Heart right ventricle (tissue), 16 donors: ENCODE data around the gene WDR90. TPM values are rescaled to one million over a fixed set of nuclear protein-coding genes. Genes with fewer than 3 reads are reported as not detected.

Source experiments
- ATAC-seq, 8 donors: fragments of 200-7000 bp; cut with Tn5 transposase; one replicate each; pipeline ENCODE4 v1.9.1; 2020; ENCODE audit warnings: mild to moderate bottlenecking in 8 of 8, moderate library complexity in 8 of 8, moderate number of reproducible peaks in 1 of 8
- DNase-seq, 2 donors: peaks; one replicate each; pipeline ENCODE4 v3.0.0-alpha.2; 2020
- H3K27ac ChIP-seq, 10 donors: fragments of 200-600 bp; sonication (generic) in 2 of 10; one replicate each; pipeline versions ENCODE4 v1.5.0 to v1.8.0; 2020 to 2022; ENCODE audit warnings: mild to moderate bottlenecking in 3 of 10
- H3K27me3 ChIP-seq, 7 donors: fragments of 200-600 bp; one replicate each; pipeline ENCODE4 v1.8.0; 2021 to 2022; ENCODE audit warnings: mild to moderate bottlenecking in 2 of 7
- H3K36me3 ChIP-seq, 9 donors: fragments of 200-600 bp; sonication (generic) in 1 of 9; one replicate each; pipeline versions ENCODE4 v1.5.0 to v1.8.0; 2020 to 2022; ENCODE audit warnings: mild to moderate bottlenecking in 2 of 9
- H3K4me1 ChIP-seq, 9 donors: fragments of 200-600 bp; sonication (generic) in 1 of 9; one replicate each; pipeline versions ENCODE4 v1.5.0 to v1.8.0; 2020 to 2022; ENCODE audit warnings: mild to moderate bottlenecking in 4 of 9
- H3K4me3 ChIP-seq, 10 donors: fragments of 200-600 bp; sonication (generic) in 2 of 10; one replicate each; pipeline versions ENCODE4 v1.5.0 to v1.8.0; 2020 to 2022; ENCODE audit warnings: mild to moderate bottlenecking in 7 of 10, moderate library complexity in 2 of 10
- H3K9me3 ChIP-seq, 11 donors: fragments of 200-600 bp in 10 of 11; sonication (generic) in 2 of 11; one replicate each; pipeline versions ENCODE4 v1.5.0 to v1.8.0; 2013 to 2022; ENCODE audit warnings: mild to moderate bottlenecking in 2 of 11, control low read depth in 1 of 11, moderate library complexity in 1 of 11
- CTCF ChIP-seq, 9 donors: fragments of 200-600 bp; sonication (generic) in 2 of 9; IDR thresholded peaks; one replicate each; pipeline versions ENCODE4 v1.5.0 to v1.8.0; 2021 to 2022; ENCODE audit warnings: antibody characterized with exemption in 9 of 9, mild to moderate bottlenecking in 5 of 9, moderate library complexity in 1 of 9
- WGBS, 2 donors: extraction: QIAGEN DNeasy Blood & Tissue Kit; methylation state at CpG; one replicate each; pipeline ENCODE4 v1.1.7; 2013; ENCODE audit warnings: inconsistent platforms in 1 of 2; 5-methylcytosine and 5-hydroxymethylcytosine counted together
- intact Hi-C, 10 donors: fragments of 100-400 bp; cut with DNase I; formaldehyde crosslinking; loops; one replicate each; pipeline versions ENCODE4 v1.11.1 to v1.14.2; 2022
- polyA plus RNA-seq, 2 donors: library from polyadenylated mRNA; stranded (reverse); fragments of 200-250 nt; gene quantifications; one replicate each; pipeline ENCODE4 v1.2.3, GENCODE V29; 2013
- total RNA-seq, 10 donors: library from RNA; stranded (reverse); fragmentation: NEBNext Ultra II Directional in 3 of 10; extraction: Animal tissue kit (Norgen Biotek cat#: 25700) in 3 of 10; gene quantifications; one replicate each; pipeline versions ENCODE4 v1.2.1 to v1.2.4, GENCODE V29; 2021 to 2023
- donor health status: Arrhythmogenic right ventricular cardiomyopathy.
- donor health status: ischemic (EF 13 %, LVEDD 7.1; RV severe dilation, severe dysfunction).
- donor health status: healthy with polysubstance abuse.
- donor health status: DM: no; HTN: yes; CAD: no.
- donor health status: DM: no; HTN: no; CAD: no.
- donor health status: ischemic (EF 25% LVEDD 6.9; RV normal size, moderate dysfunction).
- donor health status: ischemic (EF 25% LVEDD 5.7; RV mildly dilated, moderate dysfunction).
- donor health status: healthy.
- donor health status: DM: yes; HTN: yes; CAD: no.
- donor health status: Ischemic cardiomyopathy.
- donor health status: ischemic (EF 35%, LVEDD 5.7; RV mildly dilated, moderate dysfunction).
- donor health status: nonischemic (EF 11% LVEDD 7.7; RV severe dilation, severe dysfunction).
- donor health status: DM: yes; HTN: yes; CAD: no.
- donor health status: PGD.
- donor health status: ischemic (EF 29% LVEDD 5.4; RV normal size, mild dysfunction).
- donor health status: nonischemic (EF 23%, LVEDD 6.1; RV moderate dilation, normal function).

WDR90 gene
- total and polyA plus RNA-seq, 12 donors, result 7.1 to 23.8 (median 9.9) TPM

- DNase-seq (no peak), ATAC-seq (no peak)
- intact Hi-C loops, result no loop called here
- H3K9me3 ChIP-seq, result no peaks in the 10 kb centered on the region
- WGBS, 2 donors, result 93 to 94% methylated on average over 21 of the region's 21 CpGs
- no peak overlapping the region for H3K27ac ChIP-seq
- peaks cover 8 to 35% (median 25%) of the 10 kb centered on the region in 9 donors for H3K4me1 ChIP-seq
- H3K36me3 ChIP-seq, result peaks cover 0 to 51% (median 35%) of the 10 kb centered on the region in 9 donors
- peaks cover 0 to 22% (median 0%) of the 10 kb centered on the region in 7 donors for H3K27me3 ChIP-seq
- H3K4me3 ChIP-seq, result no peak overlapping the region
- TF ChIP-seq CTCF (IDR thresholded peaks at IDR 0.05), result no peak
Measured at GRCh38 chr16:672851-673250, 23.7 kb downstream of the WDR90 start.

GRCh38 chr16:673399-673991, 24.3 kb downstream of the WDR90 start:
- H3K4me1 ChIP-seq, result peaks cover 8 to 34% (median 24%) of the 10 kb centered on the region in 9 donors
- intact Hi-C loops, result no loop called here
- no peak for DNase-seq
- no peak overlapping the region for H3K4me3 ChIP-seq
- H3K27ac ChIP-seq, result peak overlapping the region in 1 of 10 donors; percentile 75
- no peak for TF ChIP-seq CTCF (IDR thresholded peaks at IDR 0.05)
- H3K36me3 ChIP-seq, result peaks cover 0 to 51% (median 35%) of the 10 kb centered on the region in 9 donors
- ATAC-seq, result no peak
- peaks cover 0 to 22% (median 0%) of the 10 kb centered on the region in 7 donors for H3K27me3 ChIP-seq
- WGBS, 2 donors, result 91 to 93% methylated on average over 17 to 18 of the region's 18 CpGs
- no peaks in the 10 kb centered on the region for H3K9me3 ChIP-seq

GRCh38 chr16:674214-674881, 25.2 kb downstream of the WDR90 start:
- Histone ChIP-seq H3K9me3 (no peaks in the 10 kb centered on the region), H3K4me1 (peaks cover 6 to 32% (median 20%) of the 10 kb centered on the region in 9 donors), H3K36me3 (peaks cover 0 to 50% (median 35%) of the 10 kb centered on the region in 9 donors), H3K4me3 (no peak overlapping the region), H3K27ac (peak overlapping the region in 8 of 10 donors; percentile 20 to 75 (median 45)), H3K27me3 (peaks cover 0 to 22% (median 0%) of the 10 kb centered on the region in 7 donors)
- TF ChIP-seq CTCF (IDR thresholded peaks at IDR 0.05), result no peak
- peak in 6 of 8 donors; percentile 2 to 47 (median 18) for ATAC-seq
- no peak for DNase-seq
- intact Hi-C loops, result no loop called here
- WGBS, 2 donors, result 65 to 67% methylated on average over 22 of the region's 22 CpGs

GRCh38 chr16:674968-675883, 26.1 kb downstream of the WDR90 start, which contains the start of gene RHBDL1:
Gene RHBDL1, plus strand, starts transcription at chr16:675671. Its CDS starts 120 bp downstream, at chr16:675791.
- Histone ChIP-seq H3K27ac (peak within 1 kb of the TSS in 8 of 10 donors; percentile 20 to 75 (median 45)), H3K36me3 (peaks cover 0 to 42% (median 31%) of the 10 kb centered on the region in 9 donors), H3K9me3 (no peaks in the 10 kb centered on the region), H3K4me1 (peaks cover 7 to 30% (median 21%) of the 10 kb centered on the region in 9 donors), H3K27me3 (peaks cover 0 to 22% (median 0%) of the 10 kb centered on the region in 7 donors), H3K4me3 (peak within 1 kb of the TSS in 9 of 10 donors; percentile 25 to 50 (median 40))
- intact Hi-C loops, result no loop called here
- DNase-seq (peak in 1 of 2 donors; percentile 61), ATAC-seq (no peak)
- peak in 1 of 9 donors; percentile 4 for TF ChIP-seq CTCF (IDR thresholded peaks at IDR 0.05)
- WGBS, 2 donors, result 5% methylated on average over 55 to 73 of the region's 73 CpGs
